ENCODE data around the gene SYS1.

Gene SYS1

GRCh38 chr20:45392733-45393132 lies 29.8 kb downstream of the SYS1 start:
- DNase-seq, result no peak

- no peak for DNase-seq
Observed at GRCh38 chr20:45394221-45395113, 31.5 kb downstream of the SYS1 start.

GRCh38 chr20:45395114-45395415 lies 32.1 kb downstream of the SYS1 start:
- no peak for DNase-seq

- no peak for DNase-seq
Observed at GRCh38 chr20:45399018-45399417, 36.1 kb downstream of the SYS1 start.

GRCh38 chr20:45400346-45401031 lies 37.5 kb downstream of the SYS1 start:
- DNase-seq, result no peak

- DNase-seq, result no peak
Observed at GRCh38 chr20:45402946-45403345, 40.0 kb downstream of the SYS1 start.

- no peak for DNase-seq
Observed at GRCh38 chr20:45404438-45404837, 41.5 kb downstream of the SYS1 start.

- DNase-seq, result peak; percentile 55
Observed at GRCh38 chr20:45405571-45406259, 42.8 kb downstream of the SYS1 start.

GRCh38 chr20:45406260-45407066 lies 43.5 kb downstream of the SYS1 start:
- DNase-seq, result peak; percentile 70

GRCh38 chr20:45407067-45407745 lies 44.2 kb downstream of the SYS1 start:
- DNase-seq, result peak; percentile 18

- no peak for DNase-seq
Observed at GRCh38 chr20:45407783-45408645, 45.1 kb downstream of the SYS1 start, which contains the start of gene DBNDD2. Gene DBNDD2, plus strand, starts transcription at chr20:45408289. Its CDS starts 179 bp downstream, at chr20:45408468.

- DNase-seq, result no peak
Observed at GRCh38 chr20:45408646-45409213, 45.8 kb downstream of the SYS1 start.

- no peak for DNase-seq
Observed at GRCh38 chr20:45409521-45410272, 46.7 kb downstream of the SYS1 start.

- no peak for DNase-seq
Observed at GRCh38 chr20:45410887-45411286, 47.9 kb downstream of the SYS1 start.

- DNase-seq, result no peak
Observed at GRCh38 chr20:45412653-45413052, 49.7 kb downstream of the SYS1 start.

GRCh38 chr20:45413479-45413878 lies 50.5 kb downstream of the SYS1 start:
- DNase-seq, result no peak

GRCh38 chr20:45415822-45416637 lies 53.1 kb downstream of the SYS1 start, which contains the start of gene PIGT:
Gene PIGT, plus strand, starts transcription at chr20:45416141. Its CDS starts 16 bp downstream, at chr20:45416157.
- DNase-seq, result peak; percentile 86

- no peak for DNase-seq
Observed at GRCh38 chr20:45416917-45417316, 54.0 kb downstream of the SYS1 start.
